HL-60/S4 treated with phorbol 12-myristate 13-acetate at 8.2 ng/mL for 4 days and 3 days (cell line): ENCODE data around the gene SSH2.

Source experiments
- in situ Hi-C: fragments of 300-500 bp; cut with MboI; formaldehyde crosslinking; loops from 2 replicates; pipeline ENCODE4 v1.15.0; 2022; ENCODE audit warnings: low sequenced_read_pairs

Gene SSH2

DNA sequence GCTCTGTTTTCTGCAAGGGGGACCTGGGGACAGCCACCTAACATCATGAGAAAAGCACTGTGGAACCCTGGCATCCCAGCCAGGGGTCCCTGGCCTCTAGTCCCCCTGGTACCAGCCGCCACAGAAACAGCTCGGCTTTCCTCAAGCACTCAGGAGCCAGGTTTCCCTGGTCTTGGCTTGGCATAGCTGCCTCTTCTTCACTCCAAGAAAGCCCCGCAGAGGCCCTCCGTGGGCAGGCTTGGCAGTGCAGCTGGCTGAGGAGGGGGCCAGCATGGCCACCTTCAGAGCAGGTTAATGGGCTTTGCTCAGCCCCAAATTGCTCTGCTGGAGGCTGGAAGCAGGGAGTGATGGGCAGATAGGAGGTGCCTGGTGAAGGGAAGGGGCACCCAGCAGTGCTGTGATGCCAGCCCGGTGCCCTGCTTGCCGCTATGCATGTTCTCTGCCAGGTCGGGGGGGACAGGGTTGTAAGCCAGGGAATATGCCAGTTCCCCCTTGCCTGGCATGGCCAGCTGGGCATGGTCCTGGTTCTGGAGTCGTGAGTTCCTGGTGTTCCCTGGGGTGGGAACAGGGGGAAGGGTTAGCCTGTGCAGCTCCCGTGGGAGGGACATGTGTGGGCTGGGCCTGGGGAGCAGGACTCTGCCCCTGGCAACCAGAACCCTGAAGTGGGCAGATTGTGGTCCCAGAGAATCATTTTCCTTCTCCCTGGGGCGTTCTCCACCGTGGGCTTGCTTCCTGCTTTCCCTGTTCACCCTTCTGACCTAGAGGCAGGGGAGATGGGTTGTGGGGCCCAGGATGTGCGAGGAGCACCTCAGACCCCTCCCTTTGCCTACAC is 333.9 kb downstream of the SSH2 start:
- in situ Hi-C loops = no loop called here

DNA sequence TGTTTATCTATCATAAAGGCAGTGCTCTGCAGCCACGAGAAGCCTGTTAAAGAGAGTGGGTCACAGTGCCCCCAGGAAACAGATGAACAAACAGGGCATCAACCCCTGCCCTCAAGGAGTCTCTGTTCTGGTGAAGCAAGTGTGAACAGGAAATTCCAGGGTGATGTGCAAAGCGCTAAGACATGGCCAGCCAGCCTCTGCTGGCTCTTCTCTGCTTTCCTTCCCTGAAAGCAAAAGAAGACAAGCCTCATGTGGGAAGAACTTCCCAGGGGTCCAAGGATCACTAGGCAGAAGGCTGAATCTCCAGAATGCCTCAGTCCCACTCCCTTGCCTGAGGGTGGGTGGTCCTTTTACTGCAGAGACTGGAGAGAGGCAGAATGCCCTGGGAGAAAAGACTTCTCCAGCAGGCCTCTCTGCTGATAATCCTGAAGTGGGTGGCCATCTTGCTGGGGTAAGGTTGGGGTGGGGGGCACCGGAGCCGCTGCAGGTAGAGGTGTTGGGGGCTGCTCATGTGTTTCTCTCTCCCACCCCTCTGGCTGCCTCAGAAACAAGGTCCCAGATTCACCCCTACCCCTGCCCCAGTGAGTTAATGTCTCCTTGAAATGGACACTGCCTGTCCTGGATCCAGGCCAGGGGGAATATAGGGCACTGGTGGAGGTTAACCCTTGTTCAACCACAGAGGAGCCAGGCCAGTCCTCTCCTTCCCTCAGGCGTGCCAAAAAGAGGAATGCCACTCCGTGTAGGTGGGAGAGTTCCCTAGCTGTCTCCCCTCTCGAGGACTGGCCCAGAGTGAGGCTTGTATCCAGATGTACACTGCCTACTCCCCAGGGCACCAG is 334.7 kb downstream of the SSH2 start:
- in situ Hi-C loops = no loop called here

DNA sequence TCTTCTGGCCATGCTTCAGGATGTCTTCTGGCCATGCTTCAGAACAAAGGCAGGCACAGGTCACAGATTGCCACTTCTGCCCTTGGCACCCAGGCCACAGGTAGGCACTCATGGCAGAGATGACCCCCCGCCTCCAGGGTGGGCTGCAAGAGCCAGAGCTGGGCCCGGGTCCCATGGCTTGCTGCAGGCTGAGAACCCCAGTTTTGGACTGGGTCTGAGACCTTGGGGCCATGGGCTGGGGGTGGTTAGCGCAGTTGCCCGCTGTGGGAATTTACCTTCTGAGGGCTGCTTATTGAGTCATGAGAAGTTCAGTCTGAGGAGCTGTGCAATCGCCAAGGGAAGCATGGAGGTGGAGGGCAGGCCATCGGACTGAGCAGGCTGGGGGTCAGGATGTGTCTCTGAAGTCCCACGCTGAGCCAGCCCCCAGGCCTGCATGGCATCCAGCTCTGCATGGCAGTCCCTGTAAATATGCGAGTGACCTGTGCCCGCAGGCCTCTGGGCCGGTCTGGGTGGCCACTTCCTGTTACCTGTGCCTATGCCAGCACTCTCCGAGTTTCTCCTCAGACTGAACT is 335.4 kb downstream of the SSH2 start:
- in situ Hi-C loops = no loop called here

GRCh38 chr17:29593591-29594518 is 336.2 kb downstream of the SSH2 start:
- in situ Hi-C loops = no loop called here

DNA sequence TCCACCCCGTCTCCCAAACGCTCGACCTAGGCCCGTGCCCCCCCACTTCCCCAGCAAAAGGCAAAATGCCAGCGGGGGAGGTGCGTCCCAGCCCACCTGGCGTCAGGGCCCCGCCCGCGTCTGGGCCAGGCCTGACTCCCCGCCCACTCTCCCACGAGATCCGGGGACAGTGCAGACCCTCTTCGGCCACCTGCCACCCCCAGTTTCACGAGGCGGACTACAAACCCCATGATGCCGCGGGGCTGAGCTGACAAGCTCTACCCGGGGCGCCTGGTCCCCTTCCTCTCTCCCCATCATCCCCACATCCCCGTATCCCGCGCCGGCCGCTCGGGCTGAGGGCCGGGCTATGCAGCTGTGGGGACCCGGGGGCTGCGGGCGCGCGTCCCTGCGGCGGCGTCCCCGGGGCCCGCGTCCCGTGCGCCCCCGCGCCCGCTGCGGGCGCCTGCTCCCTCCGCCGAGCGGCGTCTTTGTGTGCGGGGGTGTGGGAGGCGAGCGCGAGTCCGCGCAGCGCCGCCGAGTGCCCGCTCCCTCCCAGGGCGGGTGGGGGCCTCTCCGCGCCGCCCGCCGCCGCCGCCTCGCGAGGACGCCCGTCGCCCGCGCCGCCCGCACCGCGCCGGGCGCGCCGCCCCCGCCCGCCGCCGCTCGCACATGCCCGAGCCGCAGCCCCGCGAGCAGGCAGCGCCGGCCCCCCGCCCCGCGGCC is 337.0 kb downstream of the SSH2 start, which contains the start of gene ANKRD13B:
TSS of gene ANKRD13B (plus strand) at position 283 of the 702 bp plus-strand sequence. CDS start 490 bp downstream, outside the sequence.
- in situ Hi-C loops = no loop called here

GRCh38 chr17:29591737-29592608 is 338.1 kb downstream of the SSH2 start:
- in situ Hi-C loops = no loop called here

- in situ Hi-C loops = no loop called here
These were observed 338.8 kb downstream of the SSH2 start for GRCh38 chr17:29591146-29591736.

- in situ Hi-C loops = no loop called here
These were observed 339.4 kb downstream of the SSH2 start for GRCh38 chr17:29590411-29591145.

DNA sequence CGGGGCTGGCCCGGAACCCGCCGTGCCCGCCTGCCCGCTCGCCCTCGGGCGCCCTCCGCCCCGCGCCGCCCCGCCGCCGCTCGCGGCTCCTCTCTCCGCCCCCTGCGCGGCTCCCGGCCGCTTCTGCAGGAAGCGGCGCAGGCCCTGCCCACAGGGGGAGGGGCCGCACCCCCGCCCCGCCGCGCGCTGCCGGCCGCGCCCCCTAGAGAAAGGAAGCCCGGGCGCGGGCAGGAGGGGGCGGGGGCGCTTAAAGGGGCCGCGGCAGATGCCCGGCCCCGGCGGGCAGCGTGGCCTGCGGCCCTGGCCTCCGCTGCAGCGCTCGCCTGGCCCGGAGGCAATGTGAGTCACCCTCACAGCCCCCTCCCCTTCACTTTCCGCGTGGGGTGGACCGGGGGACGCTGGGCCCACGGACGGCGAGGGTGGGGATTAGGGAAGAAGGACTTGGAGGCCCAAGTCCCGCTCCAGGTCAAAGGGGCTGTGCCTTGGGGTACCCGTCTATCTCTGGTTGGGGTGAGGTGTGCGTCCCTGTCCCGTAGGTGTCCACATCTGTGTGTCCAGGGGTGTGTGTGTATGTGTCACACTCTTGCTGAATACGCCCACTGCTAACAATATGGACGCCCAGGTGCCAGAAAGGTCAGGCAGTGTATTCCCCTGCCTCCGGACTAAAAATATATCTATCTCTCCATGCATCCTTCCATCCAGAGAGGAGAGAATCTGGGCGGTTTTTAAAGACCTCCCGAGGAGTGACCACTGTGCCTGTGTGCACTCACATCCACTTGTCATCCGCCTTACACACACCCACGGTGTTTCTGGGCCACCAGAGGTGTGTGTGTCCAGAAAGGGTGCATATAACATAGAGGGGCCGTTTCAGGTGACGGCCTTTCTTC is 340.3 kb downstream of the SSH2 start, which contains the start of gene GIT1:
TSS of gene GIT1 (minus strand) at position 125 of the 887 bp plus-strand sequence. CDS start 270 bp downstream, outside the sequence.
- in situ Hi-C loops = no loop called here

DNA sequence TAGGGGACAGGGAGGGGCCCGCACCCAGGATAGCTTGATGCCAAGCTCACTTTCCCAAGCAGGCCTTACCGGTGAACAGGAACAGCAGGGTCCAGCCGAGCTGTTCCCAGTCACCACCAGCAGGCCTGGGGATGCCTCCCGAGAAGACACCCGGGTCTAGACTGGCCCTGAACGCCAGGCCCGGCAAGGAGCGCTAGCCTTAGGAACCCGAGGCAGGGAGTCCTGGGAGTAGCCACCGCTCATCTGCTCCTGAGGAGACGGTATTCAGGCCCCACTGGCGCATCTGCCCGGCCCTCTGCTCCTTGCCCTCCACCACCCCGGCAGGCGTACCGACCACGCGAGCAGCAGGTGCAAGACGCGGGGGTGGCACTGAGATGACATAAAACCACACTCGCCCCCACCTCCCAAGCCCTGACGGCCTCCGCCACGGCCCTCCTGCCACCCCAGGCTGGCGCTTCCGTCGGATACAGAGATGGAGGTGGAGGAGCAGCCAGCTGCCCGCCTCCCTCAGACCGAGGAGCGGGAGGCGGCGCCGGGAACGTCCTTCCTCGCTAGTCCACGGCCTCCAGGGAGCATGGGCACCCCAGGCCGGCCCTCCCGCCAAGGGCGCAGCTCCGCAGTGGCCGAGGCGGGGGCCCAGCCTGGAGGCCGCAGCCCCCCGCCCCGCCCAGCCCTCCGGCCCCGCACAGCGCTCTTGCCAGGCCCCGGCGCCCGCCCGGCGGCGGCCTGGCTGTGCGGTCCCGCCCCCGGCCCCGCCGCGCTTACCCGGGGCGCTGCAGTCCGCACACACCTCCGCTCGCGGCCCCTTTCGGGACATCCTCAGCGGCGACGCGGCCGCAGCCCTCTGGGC is 341.2 kb downstream of the SSH2 start:
- in situ Hi-C loops = no loop called here

DNA sequence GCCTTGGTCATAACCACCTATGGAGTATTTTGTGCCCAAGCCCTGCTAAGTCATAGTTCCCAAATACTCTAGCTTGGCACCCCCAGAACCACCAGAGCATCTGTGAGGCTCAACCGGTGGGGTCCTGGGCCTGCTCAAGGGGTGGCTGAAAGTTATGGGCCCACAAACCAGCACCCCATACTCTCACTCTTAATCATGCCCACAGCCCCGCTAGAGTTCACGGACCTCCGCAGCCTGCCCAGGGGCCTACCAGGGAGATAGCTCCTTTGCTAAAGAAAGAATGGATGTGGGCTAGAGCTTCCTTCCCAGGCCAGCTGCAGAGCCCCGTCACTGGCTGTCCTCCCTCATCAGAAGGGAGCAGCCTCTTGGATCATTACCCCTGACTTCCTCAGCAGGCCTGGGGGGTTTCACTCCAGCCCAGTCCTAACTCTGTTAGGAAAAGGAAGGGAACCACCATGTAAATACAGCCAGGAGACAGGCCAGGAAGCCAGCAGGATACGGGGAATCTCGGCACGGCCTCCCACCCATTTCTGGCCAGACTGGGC is 341.9 kb downstream of the SSH2 start:
- in situ Hi-C loops = no loop called here

DNA sequence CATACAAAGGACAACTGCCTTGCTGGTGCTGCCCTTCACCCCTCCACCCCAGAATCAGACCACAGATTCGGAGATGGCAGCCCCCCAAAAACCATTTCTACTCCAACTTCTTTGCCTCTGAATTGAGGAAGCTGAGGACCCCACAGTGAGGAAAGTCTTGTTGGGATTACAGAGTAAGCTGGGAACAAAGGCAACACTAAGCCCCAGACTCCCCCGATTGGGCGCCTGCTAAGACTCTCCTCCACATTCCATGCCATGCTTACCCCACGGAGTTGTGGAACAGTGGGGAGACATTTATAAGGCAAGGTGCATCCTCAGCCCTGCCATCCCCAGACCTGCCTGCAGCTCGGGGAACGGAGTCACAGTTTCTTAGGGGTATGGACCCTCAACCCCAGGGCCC is 342.4 kb downstream of the SSH2 start:
- in situ Hi-C loops = no loop called here

- in situ Hi-C loops = no loop called here
These were observed 343.2 kb downstream of the SSH2 start for GRCh38 chr17:29586676-29587469.

- in situ Hi-C loops = no loop called here
These were observed 344.8 kb downstream of the SSH2 start for GRCh38 chr17:29585080-29585751.
